Spleen (tissue), 11 donors: ENCODE data around the gene CPOX. TPM values are rescaled to one million over a fixed set of nuclear protein-coding genes. Genes with fewer than 3 reads are reported as not detected.

ENCODE experiments used
- DNase-seq: peaks from one replicate; pipeline ENCODE4 v3.0.0-alpha.2; 2020
- H3K27ac ChIP-seq, 8 donors: fragments of 200-600 bp; sonication (generic) in 7 of 8; 1 replicate in 4 of 8; 2 replicates in 4 of 8; pipeline versions ENCODE4 v1.5.0 to v1.8.0; 2016 to 2021; ENCODE audit warnings: inconsistent platforms in 4 of 8, mild to moderate bottlenecking in 4 of 8, moderate library complexity in 1 of 8
- H3K27me3 ChIP-seq, 7 donors: fragments of 200-600 bp; sonication (generic) in 6 of 7; replicated peaks in 1 of 7; 1 replicate in 4 of 7; 2 replicates in 3 of 7; pipeline versions ENCODE4 v1.5.0 to v1.8.0; 2016 to 2021; ENCODE audit warnings: inconsistent platforms in 3 of 7, mild to moderate bottlenecking in 1 of 7
- H3K36me3 ChIP-seq, 6 donors: fragments of 200-600 bp; sonication (generic) in 5 of 6; 1 replicate in 4 of 6; 2 replicates in 2 of 6; pipeline versions ENCODE4 v1.5.0 to v1.8.0; 2016 to 2021; ENCODE audit warnings: inconsistent platforms in 2 of 6
- H3K4me1 ChIP-seq, 6 donors: fragments of 200-600 bp; sonication (generic) in 5 of 6; 1 replicate in 3 of 6; 2 replicates in 3 of 6; pipeline versions ENCODE4 v1.5.0 to v1.8.0; 2016 to 2021; ENCODE audit warnings: inconsistent platforms in 3 of 6
- H3K4me3 ChIP-seq, 8 donors: fragments of 200-600 bp; sonication (generic) in 7 of 8; 1 replicate in 4 of 8; 2 replicates in 4 of 8; pipeline versions ENCODE4 v1.5.0 to v1.8.0; 2016 to 2021; ENCODE audit warnings: inconsistent platforms in 4 of 8, mild to moderate bottlenecking in 4 of 8, moderate library complexity in 2 of 8
- H3K9me3 ChIP-seq, 8 donors: fragments of 200-600 bp; sonication (generic) in 7 of 8; 1 replicate in 4 of 8; 2 replicates in 4 of 8; pipeline versions ENCODE4 v1.5.0 to v1.8.0; 2016 to 2021; ENCODE audit warnings: inconsistent platforms in 4 of 8
- CTCF ChIP-seq, 11 experiments: fragments of 200-600 bp in 7 of 11; fragments of 450-650 bp in 4 of 11; sonication (generic) in 4 of 11; IDR thresholded peaks in 8 of 11; conservative IDR thresholded peaks in 3 of 11; 1 replicate in 7 of 11; 2 replicates in 4 of 11; pipeline versions ENCODE4 v1.4.0 to v1.8.0; 2016 to 2021; ENCODE audit warnings: antibody characterized with exemption in 11 of 11, inconsistent platforms in 4 of 11, mild to moderate bottlenecking in 1 of 11
- POLR2A ChIP-seq, 3 donors: fragments of 450-650 bp; IDR thresholded peaks; one replicate each; pipeline ENCODE4 v1.5.1; 2017; ENCODE audit warnings: antibody characterized with exemption in 3 of 3, mild to moderate bottlenecking in 1 of 3
- POLR2AphosphoS5 ChIP-seq, 3 donors: sonication (generic); formaldehyde crosslinking; IDR thresholded peaks; one replicate each; pipeline ENCODE4 v1.5.1; 2017; ENCODE audit warnings: antibody characterized with exemption in 3 of 3
- WGBS, 5 donors: extraction: QIAGEN DNeasy Blood & Tissue Kit in 3 of 5; methylation state at CpG; one replicate each; pipeline versions ENCODE4 v1.1.5 to v1.1.7; 2013 to 2018; 5-methylcytosine and 5-hydroxymethylcytosine counted together
- intact Hi-C: fragments of 100-400 bp; cut with DNase I; formaldehyde crosslinking; loops from one replicate; pipeline ENCODE4 v1.15.0; 2023; ENCODE audit warnings: low total_unique reads
- polyA plus RNA-seq, 3 donors: library from polyadenylated mRNA; stranded (reverse); fragments of 200-250 nt; gene quantifications; one replicate each; pipeline ENCODE4 v1.2.1, GENCODE V29; 2013
- total RNA-seq, 7 donors: library from RNA; depleted of rRNA in 3 of 7; stranded (reverse); fragments of >200 nt in 3 of 7; fragmentation: NEBNext Ultra II Directional in 4 of 7; extraction: Animal tissue kit (Norgen Biotek cat#: 25700) in 4 of 7; gene quantifications; one replicate each; pipeline versions ENCODE4 v1.1.0 to v1.2.1, GENCODE V29; 2016 to 2021
- donor health status: healthy with polysubstance abuse.
- donor health status: DM: no; HTN: no; CAD: no; lungs with moderate emphysema.
- donor health status: DM: no; HTN: no; CAD: no.
- donor health status: Bipolar disorder and iron deficiency.
- donor health status: healthy.
- donor health status: DM: no; HTN: no; CAD: no.
- donor health status: DM: yes; HTN: yes; CAD: no.

The CPOX gene
- total and polyA plus RNA-seq, 10 donors, result 9.8 to 26.0 (median 16.6) TPM

- intact Hi-C loops, result no loop called here
- Histone ChIP-seq H3K36me3 (peaks cover 0 to 35% (median 11%) of the 10 kb centered on the region in 6 donors), H3K9me3 (no peaks in the 10 kb centered on the region), H3K4me1 (no peaks in the 10 kb centered on the region), H3K27ac (no peak overlapping the region), H3K27me3 (no peaks in the 10 kb centered on the region), H3K4me3 (no peak overlapping the region)
- no peak for TF ChIP-seq CTCF (IDR thresholded peaks at IDR 0.05 in 8 of 11, conservative IDR thresholded peaks at IDR 0.05 in 3 of 11)
- no peak for TF ChIP-seq POLR2A (IDR thresholded peaks at IDR 0.05)
- no peak for TF ChIP-seq POLR2AphosphoS5 (IDR thresholded peaks at IDR 0.05)
- 78 to 87% (median 81%) methylated on average over 6 of the region's 6 CpGs for WGBS, 5 donors
- no peak for DNase-seq
Measured at GRCh38 chr3:98574132-98574531, 19.3 kb downstream of the CPOX start.

- TF ChIP-seq POLR2A (IDR thresholded peaks at IDR 0.05) (no peak), CTCF (IDR thresholded peaks at IDR 0.05 in 8 of 11, conservative IDR thresholded peaks at IDR 0.05 in 3 of 11) (peak in 9 of 11 experiments; percentile 15 to 54 (median 41)), POLR2AphosphoS5 (IDR thresholded peaks at IDR 0.05) (no peak)
- DNase-seq, result no peak
- H3K36me3 ChIP-seq, result peaks cover 0 to 26% (median 11%) of the 10 kb centered on the region in 6 donors
- H3K27me3 ChIP-seq, result no peaks in the 10 kb centered on the region
- no peaks in the 10 kb centered on the region for H3K4me1 ChIP-seq
- 44 to 47% (median 44%) methylated on average over 2 of the region's 2 CpGs for WGBS, 5 donors
- intact Hi-C loops, result no loop called here
- H3K4me3 ChIP-seq, result no peak overlapping the region
- no peak overlapping the region for H3K27ac ChIP-seq
- H3K9me3 ChIP-seq, result no peaks in the 10 kb centered on the region
Measured at GRCh38 chr3:98573181-98573728, 20.2 kb downstream of the CPOX start.

GRCh38 chr3:98568402-98568801, 25.0 kb downstream of the CPOX start:
- TF ChIP-seq POLR2A (IDR thresholded peaks at IDR 0.05) (no peak), CTCF (IDR thresholded peaks at IDR 0.05 in 8 of 11, conservative IDR thresholded peaks at IDR 0.05 in 3 of 11) (no peak)
- Histone ChIP-seq H3K27me3 (no peaks in the 10 kb centered on the region), H3K27ac (peak overlapping the region in 5 of 8 donors; percentile 7 to 67 (median 40)), H3K4me1 (peaks cover 0 to 28% (median 11%) of the 10 kb centered on the region in 6 donors), H3K4me3 (no peak overlapping the region), H3K36me3 (no peaks in the 10 kb centered on the region), H3K9me3 (no peaks in the 10 kb centered on the region)
- intact Hi-C loops, result no loop called here
- no peak for DNase-seq
- 51 to 64% (median 61%) methylated on average over 3 of the region's 3 CpGs for WGBS, 5 donors

- Histone ChIP-seq H3K4me1 (peaks cover 0 to 35% (median 16%) of the 10 kb centered on the region in 6 donors), H3K9me3 (no peaks in the 10 kb centered on the region), H3K4me3 (no peak overlapping the region), H3K27me3 (no peaks in the 10 kb centered on the region), H3K36me3 (no peaks in the 10 kb centered on the region), H3K27ac (peak overlapping the region in 5 of 8 donors; percentile 7 to 67 (median 40))
- 67 to 80% (median 72%) methylated on average over 2 of the region's 2 CpGs for WGBS, 5 donors
- DNase-seq, result no peak
- no peak for TF ChIP-seq CTCF (IDR thresholded peaks at IDR 0.05 in 8 of 11, conservative IDR thresholded peaks at IDR 0.05 in 3 of 11)
- TF ChIP-seq POLR2AphosphoS5 (IDR thresholded peaks at IDR 0.05), result no peak
- no peak for TF ChIP-seq POLR2A (IDR thresholded peaks at IDR 0.05)
- intact Hi-C loops, result no loop called here
Measured at GRCh38 chr3:98567666-98568270, 25.6 kb downstream of the CPOX start.
